ENCODE data around the gene GK2.

GRCh38 chr4:79446145-79446544 lies 38.1 kb upstream of the GK2 start:
- TF ChIP-seq, protein P1, sequence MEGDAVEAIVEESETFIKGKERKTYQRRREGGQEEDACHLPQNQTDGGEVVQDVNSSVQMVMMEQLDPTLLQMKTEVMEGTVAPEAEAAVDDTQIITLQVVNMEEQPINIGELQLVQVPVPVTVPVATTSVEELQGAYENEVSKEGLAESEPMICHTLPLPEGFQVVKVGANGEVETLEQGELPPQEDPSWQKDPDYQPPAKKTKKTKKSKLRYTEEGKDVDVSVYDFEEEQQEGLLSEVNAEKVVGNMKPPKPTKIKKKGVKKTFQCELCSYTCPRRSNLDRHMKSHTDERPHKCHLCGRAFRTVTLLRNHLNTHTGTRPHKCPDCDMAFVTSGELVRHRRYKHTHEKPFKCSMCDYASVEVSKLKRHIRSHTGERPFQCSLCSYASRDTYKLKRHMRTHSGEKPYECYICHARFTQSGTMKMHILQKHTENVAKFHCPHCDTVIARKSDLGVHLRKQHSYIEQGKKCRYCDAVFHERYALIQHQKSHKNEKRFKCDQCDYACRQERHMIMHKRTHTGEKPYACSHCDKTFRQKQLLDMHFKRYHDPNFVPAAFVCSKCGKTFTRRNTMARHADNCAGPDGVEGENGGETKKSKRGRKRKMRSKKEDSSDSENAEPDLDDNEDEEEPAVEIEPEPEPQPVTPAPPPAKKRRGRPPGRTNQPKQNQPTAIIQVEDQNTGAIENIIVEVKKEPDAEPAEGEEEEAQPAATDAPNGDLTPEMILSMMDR (IDR thresholded peaks at IDR 0.05; ENCODE audit: insufficient read depth, low read length, poor library complexity, severe bottlenecking), result no peak
- TF ChIP-seq EZH2phosphoT487 (conservative IDR thresholded peaks at IDR 0.05; ENCODE audit: low read length), result no peak
